T-helper 1 cell treated with Interleukin-12 subunit alpha and Interleukin-12 subunit beta and Interleukin-4 antibody, amounts not matched to agents 30 μg/mL and 1 μg/mL, for 36 hours (primary cell): ENCODE data around the gene TCAP.

Experiments
- H3K27ac Mint-ChIP-seq: one replicate; pipeline ENCODE4 v1.8.0; 2021; ENCODE audit warnings: mild to moderate bottlenecking, mixed read lengths
- H3K27me3 Mint-ChIP-seq: one replicate; pipeline ENCODE4 v1.8.0; 2021; ENCODE audit warnings: low read depth, mixed read lengths
- H3K36me3 Mint-ChIP-seq: one replicate; pipeline ENCODE4 v1.8.0; 2021; ENCODE audit warnings: low read depth, mixed read lengths
- H3K4me1 Mint-ChIP-seq: one replicate; pipeline ENCODE4 v1.8.0; 2021; ENCODE audit warnings: low read depth, mixed read lengths
- H3K4me3 Mint-ChIP-seq: one replicate; pipeline ENCODE4 v1.8.0; 2021; ENCODE audit warnings: mild to moderate bottlenecking, moderate library complexity, mixed read lengths
- H3K9me3 Mint-ChIP-seq: one replicate; pipeline ENCODE4 v1.8.0; 2021; ENCODE audit warnings: mixed read lengths

The TCAP gene

GRCh38 chr17:39664581-39665561 lies at the start of gene TCAP:
Gene TCAP (plus strand): TSS chr17:39665349. CDS start chr17:39665360, 11 bp downstream.
- Mint-ChIP-seq H3K36me3 (peaks cover 9% of the 10 kb centered on the region), H3K27me3 (peaks cover 29% of the 10 kb centered on the region), H3K4me1 (peaks cover 5% of the 10 kb centered on the region), H3K4me3 (no peak within 1 kb of the TSS), H3K9me3 (no peaks in the 10 kb centered on the region), H3K27ac (peak within 1 kb of the TSS; percentile 26)

- Mint-ChIP-seq H3K27ac (no peak overlapping the region), H3K36me3 (no peaks in the 10 kb centered on the region), H3K4me3 (no peak overlapping the region), H3K4me1 (no peaks in the 10 kb centered on the region), H3K9me3 (no peaks in the 10 kb centered on the region), H3K27me3 (peaks cover 71% of the 10 kb centered on the region)
These were observed 49.7 kb upstream of the TCAP start for GRCh38 chr17:39615434-39615833.

- Mint-ChIP-seq H3K27me3 (peaks cover 69% of the 10 kb centered on the region), H3K4me1 (peaks cover 4% of the 10 kb centered on the region), H3K27ac (no peak overlapping the region), H3K36me3 (no peaks in the 10 kb centered on the region), H3K9me3 (no peaks in the 10 kb centered on the region), H3K4me3 (no peak overlapping the region)
These were observed 48.1 kb upstream of the TCAP start for GRCh38 chr17:39617100-39617445.

DNA sequence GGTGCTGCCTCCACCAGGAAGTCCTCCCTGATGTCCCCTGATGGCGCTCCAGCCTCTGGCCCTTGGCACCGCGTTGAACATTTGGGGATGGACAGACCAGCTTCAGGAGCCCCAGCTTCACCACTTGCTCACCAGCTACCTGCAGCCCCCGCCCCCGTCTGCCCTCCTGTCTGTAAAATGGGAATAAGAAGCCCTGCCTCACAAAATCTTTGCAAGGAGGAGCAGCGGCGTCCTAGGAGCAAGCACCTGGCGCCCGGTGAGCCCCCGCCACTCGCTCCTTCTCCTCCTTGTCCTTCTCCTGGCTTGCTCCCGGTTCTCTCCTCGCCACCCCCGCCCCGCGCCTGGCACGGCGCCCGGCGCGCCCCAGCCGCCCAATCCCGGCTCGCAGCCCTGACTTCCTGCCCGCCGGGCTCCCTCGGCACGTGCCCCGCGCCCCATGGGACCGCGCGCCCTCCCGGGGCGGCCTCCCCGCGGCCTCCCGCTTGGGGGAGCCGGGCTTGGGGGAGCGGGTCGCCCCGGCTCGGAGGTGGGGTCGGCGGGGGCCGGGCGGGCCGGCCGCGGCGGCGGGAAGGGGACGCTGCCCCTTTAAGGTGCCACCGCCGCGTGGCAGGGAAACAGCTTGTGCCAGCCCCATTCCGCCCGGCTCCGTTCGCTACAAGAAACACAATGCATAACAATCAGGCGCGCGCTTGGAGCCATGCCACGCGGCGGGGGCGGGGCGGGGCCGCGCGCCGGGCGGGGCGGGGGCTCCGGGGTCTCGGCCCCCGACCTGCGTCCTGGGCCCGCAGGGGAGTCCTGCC lies 47.5 kb upstream of the TCAP start:
- Mint-ChIP-seq H3K4me3 (peak overlapping the region; percentile 53), H3K9me3 (no peaks in the 10 kb centered on the region), H3K27me3 (peaks cover 69% of the 10 kb centered on the region), H3K27ac (no peak overlapping the region), H3K36me3 (no peaks in the 10 kb centered on the region), H3K4me1 (peaks cover 8% of the 10 kb centered on the region)

DNA sequence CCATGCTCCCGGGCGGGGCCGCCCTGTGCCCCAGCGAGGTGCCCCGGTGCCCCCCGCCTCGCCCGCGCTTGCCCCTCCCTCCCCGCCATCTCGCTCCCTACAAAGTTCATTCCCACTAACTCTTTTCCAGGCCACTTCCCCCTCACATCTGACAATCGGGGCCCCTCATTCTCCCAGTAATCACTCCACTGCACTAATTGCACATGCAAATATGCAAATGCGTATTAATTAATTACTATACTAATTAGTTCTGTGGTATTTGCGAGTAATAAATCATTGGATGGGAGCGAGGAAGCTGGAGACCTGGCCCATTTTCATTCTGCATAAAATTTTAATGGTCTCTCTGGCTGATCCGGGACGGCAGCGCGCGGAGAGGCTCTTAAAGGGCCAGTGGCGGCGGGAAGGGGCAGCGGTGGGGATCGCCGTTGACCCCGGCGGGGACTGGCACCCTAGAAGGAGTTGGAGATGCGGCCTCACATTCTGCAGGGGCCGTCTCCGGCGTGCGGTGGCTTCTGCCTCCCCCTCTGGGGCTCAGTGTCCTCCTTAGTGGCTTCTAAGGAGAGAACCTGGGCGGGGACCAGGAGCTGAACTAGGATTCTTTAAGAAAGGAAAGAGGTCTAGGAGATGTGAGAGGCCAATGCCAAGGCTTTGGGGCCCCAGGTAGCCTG lies 46.8 kb upstream of the TCAP start:
- H3K9me3 Mint-ChIP-seq, result no peaks in the 10 kb centered on the region
- peaks cover 64% of the 10 kb centered on the region for H3K27me3 Mint-ChIP-seq
- H3K27ac Mint-ChIP-seq, result no peak overlapping the region
- H3K36me3 Mint-ChIP-seq, result no peaks in the 10 kb centered on the region
- H3K4me3 Mint-ChIP-seq, result peak overlapping the region; percentile 53
- H3K4me1 Mint-ChIP-seq, result peaks cover 12% of the 10 kb centered on the region

- H3K4me3 Mint-ChIP-seq, result no peak overlapping the region
- no peaks in the 10 kb centered on the region for H3K36me3 Mint-ChIP-seq
- no peak overlapping the region for H3K27ac Mint-ChIP-seq
- peaks cover 68% of the 10 kb centered on the region for H3K27me3 Mint-ChIP-seq
- H3K9me3 Mint-ChIP-seq, result no peaks in the 10 kb centered on the region
- H3K4me1 Mint-ChIP-seq, result peaks cover 16% of the 10 kb centered on the region
These were observed 46.0 kb upstream of the TCAP start for GRCh38 chr17:39618956-39619785.

DNA sequence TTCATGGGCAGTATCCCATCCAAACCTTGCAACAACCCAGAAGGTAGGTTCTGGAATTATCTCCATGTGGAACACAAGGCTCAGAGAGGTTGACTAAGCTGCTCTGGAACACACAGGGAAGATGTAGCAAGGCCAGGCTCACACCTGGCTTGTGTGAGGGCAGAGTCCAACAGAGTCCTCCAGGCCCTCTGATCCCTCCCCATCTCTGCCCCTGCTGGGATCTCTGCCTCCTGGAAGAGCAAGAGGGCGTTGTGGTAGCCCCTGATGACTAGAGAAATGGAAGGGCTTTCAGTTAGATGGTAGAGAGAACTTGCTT lies 45.4 kb upstream of the TCAP start:
- Mint-ChIP-seq H3K4me1 (peaks cover 16% of the 10 kb centered on the region), H3K27ac (no peak overlapping the region), H3K27me3 (peaks cover 67% of the 10 kb centered on the region), H3K9me3 (no peaks in the 10 kb centered on the region), H3K36me3 (no peaks in the 10 kb centered on the region), H3K4me3 (no peak overlapping the region)

- H3K4me1 Mint-ChIP-seq, result peaks cover 21% of the 10 kb centered on the region
- H3K9me3 Mint-ChIP-seq, result no peaks in the 10 kb centered on the region
- peaks cover 67% of the 10 kb centered on the region for H3K27me3 Mint-ChIP-seq
- peak overlapping the region; percentile 72 for H3K4me3 Mint-ChIP-seq
- peak overlapping the region; percentile 37 for H3K27ac Mint-ChIP-seq
- no peaks in the 10 kb centered on the region for H3K36me3 Mint-ChIP-seq
These were observed 43.4 kb upstream of the TCAP start for GRCh38 chr17:39621523-39622379.

DNA sequence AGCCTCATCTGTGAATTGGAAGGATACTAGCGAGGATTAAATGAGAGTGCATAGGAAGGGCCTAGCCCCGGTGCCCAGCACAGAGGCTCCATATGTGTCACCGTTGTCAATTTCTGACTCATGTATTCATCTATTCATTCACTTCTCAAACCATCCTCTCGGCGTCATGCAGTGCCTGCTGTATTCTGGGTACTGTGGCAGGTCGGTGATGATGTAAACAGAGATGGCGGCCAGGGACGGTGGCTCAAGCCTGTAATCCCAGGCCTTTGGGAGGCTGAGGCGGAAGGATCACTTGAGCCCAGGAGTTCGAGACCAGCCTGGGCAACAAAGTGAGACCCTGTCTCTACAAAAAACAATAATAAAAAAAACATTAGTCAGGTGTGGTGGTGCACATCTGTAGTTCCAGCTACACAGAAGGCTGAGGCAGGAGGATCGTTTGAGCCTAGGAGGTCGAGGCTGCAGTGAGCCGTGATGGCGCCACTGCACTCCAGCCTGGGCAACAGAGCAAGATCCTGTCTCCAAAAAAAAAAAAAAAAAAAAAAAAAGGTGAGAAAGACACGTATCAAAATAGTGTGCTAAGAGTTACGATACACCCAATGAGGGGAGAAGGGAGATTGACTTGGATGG lies 42.7 kb upstream of the TCAP start:
- no peaks in the 10 kb centered on the region for H3K36me3 Mint-ChIP-seq
- no peaks in the 10 kb centered on the region for H3K9me3 Mint-ChIP-seq
- peaks cover 63% of the 10 kb centered on the region for H3K27me3 Mint-ChIP-seq
- H3K27ac Mint-ChIP-seq, result peak overlapping the region; percentile 37
- peaks cover 21% of the 10 kb centered on the region for H3K4me1 Mint-ChIP-seq
- H3K4me3 Mint-ChIP-seq, result peak overlapping the region; percentile 72

DNA sequence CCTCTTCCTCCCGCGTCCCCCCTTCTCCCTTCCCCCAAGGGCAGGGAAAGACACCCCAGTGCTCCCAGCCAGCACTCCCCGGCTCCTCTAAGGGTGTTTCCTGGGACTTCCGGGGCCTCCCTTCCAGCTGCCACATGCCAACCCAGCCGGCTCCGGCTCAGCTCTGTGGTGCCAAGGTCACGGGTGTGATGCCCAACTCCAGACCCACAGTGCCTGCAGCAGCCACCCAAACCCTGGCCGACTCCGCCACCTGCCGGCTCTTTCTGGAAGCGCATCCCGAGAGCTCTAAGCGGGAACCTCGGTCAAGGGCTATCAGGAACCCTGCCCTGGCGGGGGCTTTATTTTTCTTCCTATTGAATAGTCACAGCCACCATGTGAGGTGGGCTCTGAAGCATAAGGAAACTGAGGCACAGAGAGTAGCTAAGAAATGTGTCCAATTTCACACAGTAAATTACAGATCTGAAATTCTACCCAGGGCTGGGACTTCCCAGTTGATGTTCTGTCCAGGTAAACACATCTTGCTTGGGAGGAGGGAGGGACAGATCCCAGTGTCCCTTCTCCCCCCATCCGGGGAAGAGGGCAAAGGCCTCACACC lies 41.7 kb upstream of the TCAP start:
- Mint-ChIP-seq H3K36me3 (no peaks in the 10 kb centered on the region), H3K4me1 (peaks cover 21% of the 10 kb centered on the region), H3K9me3 (no peaks in the 10 kb centered on the region), H3K27me3 (peaks cover 68% of the 10 kb centered on the region), H3K27ac (no peak overlapping the region), H3K4me3 (no peak overlapping the region)

DNA sequence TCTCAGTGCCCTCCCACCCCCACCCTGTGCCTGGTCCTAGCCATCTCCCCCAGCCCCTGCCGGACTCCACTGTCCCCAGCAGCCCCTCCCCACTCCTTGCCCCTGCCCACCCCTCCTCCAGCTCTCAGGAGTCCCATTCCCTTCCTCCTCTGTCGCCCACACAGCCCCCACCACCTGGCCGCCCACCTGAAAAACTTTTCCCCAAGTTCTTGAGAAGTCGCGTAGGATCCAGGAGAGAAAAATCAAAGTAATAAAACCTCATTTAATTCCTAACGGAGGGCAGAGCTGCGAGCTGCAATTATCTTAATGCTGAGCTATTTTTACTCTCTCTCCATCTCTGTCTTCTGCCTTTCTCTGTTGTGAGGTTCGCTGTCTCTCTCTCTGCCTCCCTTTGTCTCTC lies 40.8 kb upstream of the TCAP start:
- Mint-ChIP-seq H3K36me3 (no peaks in the 10 kb centered on the region), H3K27ac (no peak overlapping the region), H3K4me1 (peaks cover 21% of the 10 kb centered on the region)

GRCh38 chr17:39625198-39625785 lies 39.9 kb upstream of the TCAP start:
- H3K36me3 Mint-ChIP-seq, result no peaks in the 10 kb centered on the region

More for the DNA sequence above, 40.8 kb upstream of the TCAP start:
- no peak overlapping the region for H3K4me3 Mint-ChIP-seq
- no peaks in the 10 kb centered on the region for H3K9me3 Mint-ChIP-seq
- H3K27me3 Mint-ChIP-seq, result peaks cover 68% of the 10 kb centered on the region

More at GRCh38 chr17:39625198-39625785, 39.9 kb upstream of the TCAP start:
- peaks cover 65% of the 10 kb centered on the region for H3K27me3 Mint-ChIP-seq
- H3K27ac Mint-ChIP-seq, result no peak overlapping the region
- no peaks in the 10 kb centered on the region for H3K9me3 Mint-ChIP-seq
- no peak overlapping the region for H3K4me3 Mint-ChIP-seq
- peaks cover 21% of the 10 kb centered on the region for H3K4me1 Mint-ChIP-seq
